Thyroid gland (tissue), 4 donors: Measurements from ENCODE around the gene ZNF71. TPM values are rescaled to one million over a fixed set of nuclear protein-coding genes. Genes with fewer than 3 reads are reported as not detected.

Experiments used
- DNase-seq, 2 donors: peaks; one replicate each; pipeline ENCODE4 v3.0.0-alpha.2; 2019
- H3K27ac ChIP-seq, 3 donors: fragments of 200-600 bp; sonication (generic); 1 replicate in 2 of 3; 2 replicates in 1 of 3; pipeline ENCODE4 v1.5.1; 2016 to 2019; ENCODE audit warnings: mild to moderate bottlenecking in 1 of 3, moderate library complexity in 1 of 3
- H3K27me3 ChIP-seq: fragments of 200-600 bp; sonication (generic); one replicate; pipeline ENCODE4 v1.5.1; 2019
- H3K36me3 ChIP-seq, 2 donors: fragments of 200-600 bp; sonication (generic); one replicate each; pipeline ENCODE4 v1.5.1; 2016 to 2019
- H3K4me1 ChIP-seq, 2 donors: fragments of 200-600 bp; sonication (generic); one replicate each; pipeline ENCODE4 v1.5.1; 2017 to 2019
- H3K4me3 ChIP-seq, 3 donors: fragments of 200-600 bp; sonication (generic); replicated peaks in 1 of 3; 1 replicate in 2 of 3; 2 replicates in 1 of 3; pipeline ENCODE4 v1.5.1; 2016; ENCODE audit warnings: mild to moderate bottlenecking in 1 of 3
- H3K9me3 ChIP-seq: fragments of 200-600 bp; sonication (generic); one replicate; pipeline ENCODE4 v1.5.1; 2017
- CTCF ChIP-seq, 6 experiments: fragments of 200-600 bp in 3 of 6; fragments of 450-650 bp in 3 of 6; sonication (generic) in 3 of 6; IDR thresholded peaks; one replicate each; pipeline ENCODE4 v1.5.1; 2016 to 2019; ENCODE audit warnings: antibody characterized with exemption in 6 of 6, mild to moderate bottlenecking in 2 of 6, inconsistent platforms in 1 of 6, moderate library complexity in 1 of 6
- POLR2A ChIP-seq, 2 donors: fragments of 450-650 bp; IDR thresholded peaks; one replicate each; pipeline ENCODE4 v1.6.1; 2017; ENCODE audit warnings: antibody characterized with exemption in 2 of 2, mild to moderate bottlenecking in 2 of 2, moderate library complexity in 1 of 2
- WGBS, 2 donors: methylation state at CpG; one replicate each; pipeline ENCODE4 v1.1.5; 2017; 5-methylcytosine and 5-hydroxymethylcytosine counted together
- intact Hi-C: fragments of 100-400 bp; cut with DNase I; formaldehyde crosslinking; loops from one replicate; pipeline ENCODE4 v1.15.1; 2023
- total RNA-seq, 4 donors: library from RNA; depleted of rRNA; stranded (reverse); fragments of >200 nt; gene quantifications; one replicate each; pipeline ENCODE4 v1.2.3, GENCODE V29; 2016

Gene ZNF71
- total RNA-seq, 4 donors from 2014 or later: 8.2 to 15.6 (median 8.7) TPM

- Histone ChIP-seq H3K27me3 (no peaks in the 10 kb centered on the region), H3K9me3 (no peaks in the 10 kb centered on the region), H3K27ac (no peak overlapping the region), H3K4me3 (no peak overlapping the region), H3K36me3 (no peaks in the 10 kb centered on the region), H3K4me1 (no peaks in the 10 kb centered on the region)
- no peak for TF ChIP-seq POLR2A (IDR thresholded peaks at IDR 0.05)
- no peak for TF ChIP-seq CTCF (IDR thresholded peaks at IDR 0.05)
- 88% methylated on average over 6 of the region's 6 CpGs for WGBS, 2 donors
- no peak for DNase-seq
- intact Hi-C loops: no loop called here
Observed at GRCh38 chr19:56603829-56604228, 8.7 kb downstream of the ZNF71 start.

- H3K36me3 ChIP-seq: no peaks in the 10 kb centered on the region
- intact Hi-C loops: no loop called here
- no peaks in the 10 kb centered on the region for H3K9me3 ChIP-seq
- no peaks in the 10 kb centered on the region for H3K27me3 ChIP-seq
- no peak for DNase-seq
- WGBS, 2 donors: 71 to 83% methylated on average over 8 of the region's 8 CpGs
- no peak overlapping the region for H3K4me3 ChIP-seq
- H3K27ac ChIP-seq: no peak overlapping the region
- TF ChIP-seq CTCF (IDR thresholded peaks at IDR 0.05): no peak
- TF ChIP-seq POLR2A (IDR thresholded peaks at IDR 0.05): no peak
- H3K4me1 ChIP-seq: no peaks in the 10 kb centered on the region
Observed at GRCh38 chr19:56608274-56608964, 13.3 kb downstream of the ZNF71 start.

DNA sequence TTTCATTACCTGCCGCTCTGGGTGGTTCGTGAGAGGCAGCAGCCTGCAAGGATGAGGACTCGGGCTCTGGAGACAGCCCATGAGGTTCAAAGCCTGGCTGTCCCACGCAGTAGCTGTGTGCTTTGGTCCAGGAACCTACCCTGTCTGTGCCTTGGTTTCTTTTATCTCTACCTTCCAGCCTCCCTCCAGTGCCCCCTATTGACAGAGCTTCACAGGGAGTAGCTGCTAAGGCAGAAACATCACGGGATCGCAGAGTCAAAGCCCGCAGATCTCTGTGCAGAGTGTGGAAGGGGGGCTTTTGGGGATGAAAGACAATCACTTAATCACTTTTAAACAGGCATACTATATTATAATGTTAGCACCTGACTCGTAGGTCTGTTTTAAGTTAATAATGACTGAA lies 16.2 kb downstream of the ZNF71 start:
- H3K27ac ChIP-seq: no peak overlapping the region
- no peaks in the 10 kb centered on the region for H3K9me3 ChIP-seq
- no peak overlapping the region for H3K4me3 ChIP-seq
- H3K27me3 ChIP-seq: no peaks in the 10 kb centered on the region
- TF ChIP-seq CTCF (IDR thresholded peaks at IDR 0.05) (no peak), POLR2A (IDR thresholded peaks at IDR 0.05) (no peak)
- 75% methylated on average over 8 of the region's 8 CpGs for WGBS, 2 donors
- no peaks in the 10 kb centered on the region for H3K36me3 ChIP-seq
- H3K4me1 ChIP-seq: no peaks in the 10 kb centered on the region
- intact Hi-C loops: no loop called here
- DNase-seq: no peak

GRCh38 chr19:56612737-56613136 lies 17.6 kb downstream of the ZNF71 start:
- no peak overlapping the region for H3K4me3 ChIP-seq
- no peaks in the 10 kb centered on the region for H3K36me3 ChIP-seq
- intact Hi-C loops: no loop called here
- no peaks in the 10 kb centered on the region for H3K27me3 ChIP-seq
- WGBS, 2 donors: 90 to 94% methylated on average over 2 of the region's 2 CpGs
- DNase-seq: no peak
- TF ChIP-seq POLR2A (IDR thresholded peaks at IDR 0.05): no peak
- TF ChIP-seq CTCF (IDR thresholded peaks at IDR 0.05): no peak
- H3K4me1 ChIP-seq: no peaks in the 10 kb centered on the region
- H3K27ac ChIP-seq: no peak overlapping the region
- H3K9me3 ChIP-seq: no peaks in the 10 kb centered on the region

- Histone ChIP-seq H3K27me3 (no peaks in the 10 kb centered on the region), H3K9me3 (no peaks in the 10 kb centered on the region), H3K4me1 (no peaks in the 10 kb centered on the region), H3K27ac (no peak overlapping the region), H3K36me3 (no peaks in the 10 kb centered on the region), H3K4me3 (no peak overlapping the region)
- no peak for DNase-seq
- 90 to 92% methylated on average over 5 of the region's 5 CpGs for WGBS, 2 donors
- TF ChIP-seq POLR2A (IDR thresholded peaks at IDR 0.05) (no peak), CTCF (IDR thresholded peaks at IDR 0.05) (no peak)
- intact Hi-C loops: no loop called here
Observed at GRCh38 chr19:56613639-56614038, 18.5 kb downstream of the ZNF71 start.
